Activated CD4-positive, CD25-positive, alpha-beta regulatory T cell (primary cell): ENCODE results near the gene BACH2.

Source experiments
- DNase-seq, 4 experiments: peaks; one replicate each; lab custom pipeline; 2025; lab: John Stamatoyannopoulos, UW

The BACH2 gene

GRCh38 chr6:90277302-90278011, 19.2 kb downstream of the BACH2 start:
- no peak for DNase-seq

- DNase-seq = peak; percentile 33 to 79 (median 64)
Measured at GRCh38 chr6:90274451-90275030, 22.1 kb downstream of the BACH2 start.

DNA sequence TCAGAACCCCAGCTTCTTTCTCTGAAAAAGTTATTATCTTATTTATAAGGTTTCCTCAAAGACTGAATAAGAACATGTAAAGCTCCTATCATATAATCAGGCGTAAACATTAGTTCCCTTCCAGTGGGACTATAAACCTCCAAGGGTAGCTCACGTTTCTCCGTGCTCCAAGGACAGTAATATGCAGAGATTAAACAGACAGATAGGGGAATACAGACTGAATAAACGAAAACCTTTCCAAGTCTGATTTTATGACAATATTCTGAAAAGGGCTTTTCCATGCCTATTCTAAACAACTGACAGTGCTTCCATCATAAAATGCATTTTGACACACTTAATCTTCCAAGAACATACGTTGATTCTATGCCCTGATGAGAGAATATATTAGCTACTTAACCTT, 22.8 kb downstream of the BACH2 start:
- DNase-seq = no peak

GRCh38 chr6:90272895-90273294, 23.7 kb downstream of the BACH2 start:
- no peak for DNase-seq

GRCh38 chr6:90271831-90272230, 24.8 kb downstream of the BACH2 start:
- DNase-seq = no peak

DNA sequence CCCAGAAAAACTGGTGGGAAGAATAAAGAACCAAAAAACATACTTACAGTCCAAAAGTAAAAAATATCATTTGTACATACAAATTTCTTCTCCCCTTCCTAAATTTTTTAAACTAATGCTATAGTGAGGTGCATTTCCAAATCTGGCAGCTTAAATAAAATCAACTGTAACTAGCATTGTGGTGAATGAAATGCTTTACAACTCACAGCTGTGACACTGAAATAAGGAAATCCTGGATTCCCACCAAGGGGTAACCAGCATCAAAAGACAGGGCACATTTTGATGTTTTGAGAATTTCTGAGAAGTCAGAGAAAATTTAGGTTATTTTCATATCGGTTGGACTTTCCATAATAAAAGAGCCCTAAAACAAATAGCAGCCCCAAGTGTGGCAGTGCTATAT, 27.3 kb downstream of the BACH2 start:
- no peak for DNase-seq

- no peak for DNase-seq
Measured at GRCh38 chr6:90268178-90268577, 28.5 kb downstream of the BACH2 start.

- DNase-seq = no peak
Measured at GRCh38 chr6:90266905-90267621, 29.6 kb downstream of the BACH2 start.

DNA sequence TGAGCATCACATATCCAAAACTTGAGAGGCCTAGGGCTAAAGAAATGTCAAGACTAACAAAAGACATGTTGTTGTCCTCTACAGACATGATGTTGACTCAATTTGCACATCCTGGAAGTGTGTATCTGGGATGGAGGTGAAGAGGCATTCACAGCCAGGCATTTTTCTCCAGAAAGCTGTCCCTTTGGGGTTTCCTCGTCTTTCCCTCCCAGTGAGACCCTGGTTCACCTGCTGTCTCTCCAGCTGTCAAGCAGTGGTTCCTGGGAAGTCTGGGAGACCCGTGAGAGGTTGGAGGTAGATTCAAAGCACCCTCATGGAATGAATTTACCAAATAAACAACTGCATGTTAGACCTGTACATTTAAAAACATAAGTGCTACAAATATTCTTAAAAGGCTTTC, 32.1 kb downstream of the BACH2 start:
- no peak for DNase-seq

GRCh38 chr6:90263633-90264032, 33.0 kb downstream of the BACH2 start:
- DNase-seq = no peak

DNA sequence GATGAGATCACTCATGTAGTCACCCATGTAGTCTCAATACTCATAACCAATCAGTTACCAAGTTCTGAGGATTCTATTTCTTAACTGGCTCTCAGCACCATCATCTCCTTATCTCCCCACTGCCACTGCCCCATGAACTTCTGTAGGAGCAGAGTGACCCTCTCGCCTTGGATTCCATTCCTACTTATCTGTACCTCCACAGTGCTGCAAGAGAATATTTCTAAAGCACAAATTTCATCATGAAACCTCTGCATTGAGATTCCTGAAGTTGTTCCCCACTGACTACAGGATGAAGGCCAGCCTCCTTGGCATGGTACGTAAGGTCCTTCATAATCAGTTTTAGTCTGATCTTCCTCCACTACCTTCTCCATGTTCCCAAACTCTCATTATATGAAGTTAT, 34.8 kb downstream of the BACH2 start:
- no peak for DNase-seq

DNA sequence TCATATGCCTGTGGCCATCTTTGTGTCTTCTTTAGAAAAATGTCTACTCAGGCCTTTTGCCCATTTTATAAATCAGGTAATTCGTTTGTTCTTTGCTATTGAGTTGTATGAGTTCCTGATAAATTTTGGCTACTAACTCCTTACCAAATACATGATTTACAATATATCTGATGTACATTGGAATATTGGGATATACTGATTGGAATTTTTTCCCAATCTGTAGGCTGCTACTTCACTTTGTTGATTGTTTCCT, 39.2 kb downstream of the BACH2 start:
- no peak for DNase-seq

GRCh38 chr6:90256698-90257485, 39.8 kb downstream of the BACH2 start:
- DNase-seq = no peak

DNA sequence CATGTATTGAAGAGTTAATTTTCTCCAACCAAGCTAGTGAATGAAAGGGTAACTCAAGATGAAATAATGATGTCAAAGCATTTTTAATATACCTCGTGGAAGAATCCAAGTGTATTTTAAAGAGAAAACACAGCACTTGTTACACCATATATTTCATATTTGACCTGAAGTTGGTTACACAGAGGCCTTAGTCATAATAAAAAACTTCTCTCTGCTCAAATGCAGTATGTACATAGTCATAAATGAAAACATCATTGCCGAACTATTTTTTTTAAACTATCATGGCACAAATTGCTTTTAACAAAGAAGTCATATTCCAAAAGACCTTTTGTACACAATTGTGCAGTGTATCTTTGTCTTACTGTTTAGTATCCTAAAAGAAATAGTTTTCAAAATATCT, 43.0 kb downstream of the BACH2 start:
- DNase-seq = no peak

DNA sequence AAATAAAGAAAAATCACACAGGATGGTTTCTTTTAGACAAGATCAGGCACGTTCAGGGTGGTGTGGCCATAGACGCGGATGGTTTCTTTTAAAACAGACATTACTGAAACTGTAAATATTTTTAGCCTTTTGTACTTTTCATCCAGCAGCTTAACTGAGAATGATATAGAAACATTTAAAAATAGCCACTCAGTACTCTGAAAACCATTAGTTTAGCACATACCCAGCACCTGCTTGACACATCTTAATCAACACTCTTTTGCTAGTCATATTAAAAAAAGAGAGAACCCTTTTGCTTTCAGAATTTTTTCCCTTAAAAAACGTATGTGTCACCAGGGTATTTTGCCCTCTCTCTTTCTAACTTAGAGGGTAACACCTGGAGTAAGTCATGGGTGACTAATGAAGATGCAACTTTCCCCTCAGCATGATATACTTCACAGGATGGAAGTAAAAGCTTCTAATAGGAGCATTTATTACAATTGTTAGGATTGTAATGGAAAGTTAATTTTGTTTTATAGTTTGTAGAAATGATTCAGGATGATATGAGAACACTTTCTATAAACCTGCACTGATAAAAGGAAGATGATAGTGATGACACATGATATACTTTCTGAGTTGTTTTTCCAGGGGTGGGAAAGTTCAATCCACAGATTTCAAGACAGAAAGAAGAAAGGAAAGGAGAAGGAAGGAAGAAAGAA, 45.2 kb downstream of the BACH2 start:
- no peak for DNase-seq

DNA sequence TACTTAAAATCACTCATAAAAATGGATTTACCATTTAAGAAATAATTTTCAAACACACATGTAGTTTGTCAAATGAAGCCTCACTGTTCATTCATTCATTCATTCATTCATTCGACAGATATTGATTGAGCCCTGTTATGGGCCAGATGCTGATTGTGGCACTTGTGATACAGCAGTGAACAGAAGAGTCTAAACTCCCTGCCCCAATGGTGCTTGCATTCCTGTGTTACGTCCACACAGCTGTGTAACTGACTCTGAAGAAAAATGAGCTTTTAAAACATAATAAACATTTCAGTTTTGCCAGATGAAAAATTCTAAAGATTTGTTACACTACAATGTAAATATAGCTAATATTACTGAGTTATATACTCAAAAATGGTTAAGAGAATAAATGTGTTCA, 46.2 kb downstream of the BACH2 start:
- no peak for DNase-seq

DNA sequence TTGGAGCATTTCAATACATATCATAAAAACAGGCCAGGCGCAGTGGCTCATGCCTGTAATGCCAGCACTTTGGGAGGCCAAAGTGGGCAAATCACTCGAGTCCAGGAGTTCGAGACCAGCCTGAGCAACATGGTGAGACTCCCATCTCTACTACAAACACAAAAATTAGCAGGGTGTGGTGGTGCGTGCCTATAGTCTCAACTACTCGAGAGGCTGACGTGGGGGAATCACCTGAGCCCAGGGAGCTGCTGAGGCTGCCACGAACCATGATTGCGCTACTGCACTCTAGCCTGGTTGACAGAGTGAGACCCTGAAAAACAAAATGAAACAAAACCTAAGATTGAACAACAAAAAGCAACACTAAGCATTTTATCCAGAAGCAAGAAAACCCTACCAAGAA, 47.2 kb downstream of the BACH2 start:
- DNase-seq = no peak

DNA sequence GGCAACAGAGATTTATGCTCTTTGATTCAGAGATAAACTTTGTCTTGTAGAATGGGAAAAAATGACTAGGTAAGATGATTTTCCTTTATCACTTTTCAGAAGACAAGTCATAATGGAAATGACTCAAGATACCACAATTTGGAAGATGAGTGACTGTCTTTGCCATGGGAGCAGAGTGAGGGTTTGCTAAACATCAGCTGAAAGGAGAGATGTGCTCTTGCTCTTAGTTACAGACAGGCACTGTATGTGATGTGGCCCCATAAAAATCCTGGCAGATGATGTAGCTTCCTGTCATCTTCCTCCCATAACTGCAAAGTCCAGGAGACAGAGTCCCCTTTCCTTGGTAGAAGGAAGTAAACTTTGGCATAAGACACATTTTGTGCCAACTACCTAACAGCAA, 47.6 kb downstream of the BACH2 start:
- DNase-seq = no peak

GRCh38 chr6:90247262-90247661, 49.4 kb downstream of the BACH2 start:
- no peak for DNase-seq

GRCh38 chr6:90241229-90241880, 55.3 kb downstream of the BACH2 start:
- no peak for DNase-seq

DNA sequence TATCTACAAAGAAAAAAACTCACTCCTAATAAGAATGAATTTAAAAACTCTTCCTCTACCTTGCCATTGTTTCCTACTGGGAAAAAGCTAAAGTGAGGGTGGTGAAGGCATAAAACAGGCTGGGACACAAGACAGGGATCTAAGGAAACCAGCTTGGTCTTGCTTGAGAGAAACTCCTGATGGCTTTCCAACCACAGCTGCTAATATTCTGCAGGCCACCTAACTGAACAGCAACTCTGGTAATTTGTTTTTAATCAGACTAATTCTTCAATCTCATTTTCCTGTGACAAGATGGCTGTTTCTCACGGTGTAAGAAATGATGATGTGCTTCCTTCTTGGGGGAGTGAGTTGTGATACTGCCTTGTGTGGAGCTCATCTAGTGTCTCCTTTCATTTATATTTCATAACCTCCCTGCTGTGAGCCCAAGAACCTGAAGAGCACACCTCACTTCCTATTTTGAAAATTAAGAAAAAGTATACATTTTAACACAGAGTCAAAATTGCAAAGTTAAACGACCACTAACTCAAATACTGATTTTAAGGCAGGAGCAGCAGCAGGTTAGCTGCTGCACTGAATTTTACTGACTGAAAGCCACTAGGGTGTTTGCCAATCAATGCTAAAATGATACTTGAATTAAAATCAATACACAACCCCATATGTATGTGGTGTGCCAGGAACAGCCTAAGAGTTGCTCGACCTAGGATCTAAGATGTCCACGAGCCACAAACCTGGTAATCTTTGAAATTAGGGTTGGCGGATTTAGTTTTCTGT, 58.0 kb downstream of the BACH2 start:
- no peak for DNase-seq
